Gastroesophageal sphincter (tissue), 4 donors: Measurements from ENCODE around the gene VSTM4. TPM values are rescaled to one million over a fixed set of nuclear protein-coding genes. Genes with fewer than 3 reads are reported as not detected.

Source experiments
- ATAC-seq: fragments of 150-250 bp; one replicate; pipeline ENCODE4 v1.9.1; 2016; ENCODE audit warnings: mild to moderate bottlenecking, moderate library complexity
- H3K27ac ChIP-seq, 4 donors: fragments of 200-600 bp; sonication (generic) in 3 of 4; 1 replicate in 3 of 4; 2 replicates in 1 of 4; pipeline ENCODE4 v1.5.1; 2016 to 2019
- H3K27me3 ChIP-seq: fragments of 200-600 bp; sonication (generic); one replicate; pipeline ENCODE4 v1.5.1; 2019
- H3K36me3 ChIP-seq, 2 donors: fragments of 200-600 bp; sonication (generic); one replicate each; pipeline ENCODE4 v1.5.1; 2019; ENCODE audit warnings: control low read depth in 1 of 2
- H3K4me1 ChIP-seq, 3 donors: fragments of 200-600 bp; sonication (generic); 1 replicate in 2 of 3; 2 replicates in 1 of 3; pipeline ENCODE4 v1.5.1; 2016 to 2019; ENCODE audit warnings: control low read depth in 2 of 3
- H3K4me3 ChIP-seq, 2 donors: fragments of 200-600 bp; sonication (generic); one replicate each; pipeline ENCODE4 v1.5.1; 2019; ENCODE audit warnings: mild to moderate bottlenecking in 1 of 2, moderate library complexity in 1 of 2
- H3K9me3 ChIP-seq, 3 donors: fragments of 200-600 bp; sonication (generic); one replicate each; pipeline ENCODE4 v1.5.1; 2017 to 2019; ENCODE audit warnings: control low read depth in 2 of 3
- CTCF ChIP-seq, 4 experiments: fragments of 200-600 bp in 2 of 4; fragments of 450-650 bp in 2 of 4; sonication (generic) in 1 of 4; IDR thresholded peaks; one replicate each; pipeline ENCODE4 v1.5.1; 2017 to 2019; ENCODE audit warnings: antibody characterized with exemption in 4 of 4, mild to moderate bottlenecking in 2 of 4, moderate library complexity in 2 of 4
- EP300 ChIP-seq: sonication (generic); formaldehyde crosslinking; IDR thresholded peaks from one replicate; pipeline ENCODE4 v1.6.1; 2017; ENCODE audit warnings: antibody characterized with exemption, mild to moderate bottlenecking
- POLR2A ChIP-seq, 2 donors: fragments of 450-650 bp; IDR thresholded peaks; one replicate each; pipeline ENCODE4 v1.6.1; 2017; ENCODE audit warnings: antibody characterized with exemption in 2 of 2, mild to moderate bottlenecking in 2 of 2, moderate library complexity in 1 of 2
- POLR2AphosphoS5 ChIP-seq: sonication (generic); formaldehyde crosslinking; IDR thresholded peaks from one replicate; pipeline ENCODE4 v1.6.1; 2017; ENCODE audit warnings: antibody characterized with exemption
- WGBS, 2 donors: methylation state at CpG; one replicate each; pipeline ENCODE4 v1.1.5; 2018; ENCODE audit warnings: low coverage in 1 of 2; 5-methylcytosine and 5-hydroxymethylcytosine counted together
- total RNA-seq, 4 donors: library from RNA; depleted of rRNA; stranded (reverse); fragments of >200 nt; gene quantifications; one replicate each; pipeline ENCODE4 v1.1.0, GENCODE V29; 2016

VSTM4 gene
- total RNA-seq, 4 donors from 2014 or later: 11.4 to 25.1 (median 21.9) TPM

GRCh38 chr10:49066944-49067730, 48.2 kb downstream of the VSTM4 start:
- H3K36me3 ChIP-seq: peaks cover 0 to 40% of the 10 kb centered on the region in 2 donors
- H3K9me3 ChIP-seq: peaks cover 0 to 8% (median 0%) of the 10 kb centered on the region in 3 donors
- ATAC-seq: no peak
- no peak overlapping the region for H3K27ac ChIP-seq
- no peak for TF ChIP-seq POLR2A (IDR thresholded peaks at IDR 0.05)
- TF ChIP-seq CTCF (IDR thresholded peaks at IDR 0.05): no peak
- TF ChIP-seq EP300: no peak
- TF ChIP-seq POLR2AphosphoS5: no peak
- 88 to 97% methylated on average over 3 to 5 of the region's 5 CpGs for WGBS, 2 donors
- peaks cover 0 to 10% (median 0%) of the 10 kb centered on the region in 3 donors for H3K4me1 ChIP-seq
- no peak overlapping the region for H3K4me3 ChIP-seq
- H3K27me3 ChIP-seq: no peaks in the 10 kb centered on the region

- Histone ChIP-seq H3K27ac (no peak overlapping the region), H3K27me3 (no peaks in the 10 kb centered on the region), H3K36me3 (peaks cover 0 to 37% of the 10 kb centered on the region in 2 donors), H3K9me3 (peaks cover 0 to 18% (median 0%) of the 10 kb centered on the region in 3 donors), H3K4me1 (peaks cover 0 to 9% (median 3%) of the 10 kb centered on the region in 3 donors), H3K4me3 (no peak overlapping the region)
- no peak for TF ChIP-seq EP300
- TF ChIP-seq POLR2AphosphoS5: no peak
- no peak for TF ChIP-seq CTCF (IDR thresholded peaks at IDR 0.05)
- ATAC-seq: no peak
Measured at GRCh38 chr10:49062229-49062628, 53.1 kb downstream of the VSTM4 start.

GRCh38 chr10:49061667-49062066, 53.7 kb downstream of the VSTM4 start:
- Histone ChIP-seq H3K4me1 (peaks cover 0 to 9% (median 3%) of the 10 kb centered on the region in 3 donors), H3K27me3 (no peaks in the 10 kb centered on the region), H3K4me3 (no peak overlapping the region), H3K36me3 (peaks cover 0 to 37% of the 10 kb centered on the region in 2 donors), H3K9me3 (peaks cover 0 to 18% (median 0%) of the 10 kb centered on the region in 3 donors), H3K27ac (no peak overlapping the region)
- TF ChIP-seq POLR2AphosphoS5 (no peak), CTCF (IDR thresholded peaks at IDR 0.05) (no peak), EP300 (no peak), POLR2A (IDR thresholded peaks at IDR 0.05) (no peak)
- ATAC-seq: no peak
- 100% methylated on average over 1 of the region's 1 CpG for WGBS, 2 donors

- no peak for ATAC-seq
- peaks cover 0 to 23% (median 3%) of the 10 kb centered on the region in 3 donors for H3K4me1 ChIP-seq
- H3K4me3 ChIP-seq: no peak overlapping the region
- no peak overlapping the region for H3K27ac ChIP-seq
- no peaks in the 10 kb centered on the region for H3K27me3 ChIP-seq
- peaks cover 0 to 23% of the 10 kb centered on the region in 2 donors for H3K36me3 ChIP-seq
- peaks cover 0 to 18% (median 0%) of the 10 kb centered on the region in 3 donors for H3K9me3 ChIP-seq
- WGBS, 2 donors: 30 to 62% methylated on average over 2 to 4 of the region's 7 CpGs
- no peak for TF ChIP-seq POLR2A (IDR thresholded peaks at IDR 0.05)
- TF ChIP-seq CTCF (IDR thresholded peaks at IDR 0.05): no peak
- TF ChIP-seq EP300: no peak
- TF ChIP-seq POLR2AphosphoS5: no peak
Measured at GRCh38 chr10:49058463-49059255, 56.7 kb downstream of the VSTM4 start.
